ENCODE measurements around the gene TP53I11.

TP53I11 gene

GRCh38 chr11:44940835-44941234 lies 9.8 kb downstream of the TP53I11 start:
- no peaks in the 10 kb centered on the region for H3K36me3 Mint-ChIP-seq
- no peak overlapping the region for H3K27ac Mint-ChIP-seq
- no peaks in the 10 kb centered on the region for H3K9me3 Mint-ChIP-seq
- H3K27me3 Mint-ChIP-seq: no peaks in the 10 kb centered on the region
- H3K4me3 Mint-ChIP-seq: no peak overlapping the region
- H3K4me1 Mint-ChIP-seq: peaks cover 11% of the 10 kb centered on the region

- H3K9me3 Mint-ChIP-seq: no peaks in the 10 kb centered on the region
- peaks cover 11% of the 10 kb centered on the region for H3K4me1 Mint-ChIP-seq
- H3K27ac Mint-ChIP-seq: no peak overlapping the region
- H3K36me3 Mint-ChIP-seq: no peaks in the 10 kb centered on the region
- H3K27me3 Mint-ChIP-seq: no peaks in the 10 kb centered on the region
- no peak overlapping the region for H3K4me3 Mint-ChIP-seq
These were observed 10.3 kb downstream of the TP53I11 start for GRCh38 chr11:44940404-44940803.

GRCh38 chr11:44939673-44940395 lies 10.8 kb downstream of the TP53I11 start:
- peaks cover 11% of the 10 kb centered on the region for H3K4me1 Mint-ChIP-seq
- H3K4me3 Mint-ChIP-seq: no peak overlapping the region
- H3K27me3 Mint-ChIP-seq: no peaks in the 10 kb centered on the region
- H3K9me3 Mint-ChIP-seq: no peaks in the 10 kb centered on the region
- H3K36me3 Mint-ChIP-seq: no peaks in the 10 kb centered on the region
- no peak overlapping the region for H3K27ac Mint-ChIP-seq

- Mint-ChIP-seq H3K36me3 (no peaks in the 10 kb centered on the region), H3K9me3 (no peaks in the 10 kb centered on the region), H3K4me1 (peaks cover 5% of the 10 kb centered on the region), H3K27me3 (no peaks in the 10 kb centered on the region), H3K4me3 (no peak overlapping the region), H3K27ac (no peak overlapping the region)
These were observed 12.5 kb downstream of the TP53I11 start for GRCh38 chr11:44938066-44938691.

GRCh38 chr11:44936951-44937543 lies 13.6 kb downstream of the TP53I11 start:
- H3K27ac Mint-ChIP-seq: no peak overlapping the region
- H3K4me1 Mint-ChIP-seq: no peaks in the 10 kb centered on the region
- H3K9me3 Mint-ChIP-seq: no peaks in the 10 kb centered on the region
- H3K4me3 Mint-ChIP-seq: no peak overlapping the region
- no peaks in the 10 kb centered on the region for H3K36me3 Mint-ChIP-seq
- H3K27me3 Mint-ChIP-seq: no peaks in the 10 kb centered on the region

GRCh38 chr11:44936525-44936924 lies 14.2 kb downstream of the TP53I11 start:
- Mint-ChIP-seq H3K27me3 (no peaks in the 10 kb centered on the region), H3K4me1 (no peaks in the 10 kb centered on the region), H3K27ac (no peak overlapping the region), H3K36me3 (no peaks in the 10 kb centered on the region), H3K9me3 (no peaks in the 10 kb centered on the region), H3K4me3 (no peak overlapping the region)

- Mint-ChIP-seq H3K36me3 (no peaks in the 10 kb centered on the region), H3K4me3 (no peak overlapping the region), H3K27me3 (no peaks in the 10 kb centered on the region), H3K27ac (no peak overlapping the region), H3K4me1 (no peaks in the 10 kb centered on the region), H3K9me3 (no peaks in the 10 kb centered on the region)
These were observed 15.9 kb downstream of the TP53I11 start for GRCh38 chr11:44934735-44935250.

GRCh38 chr11:44934110-44934509 lies 16.6 kb downstream of the TP53I11 start:
- H3K27ac Mint-ChIP-seq: no peak overlapping the region
- no peak overlapping the region for H3K4me3 Mint-ChIP-seq
- H3K36me3 Mint-ChIP-seq: no peaks in the 10 kb centered on the region
- no peaks in the 10 kb centered on the region for H3K27me3 Mint-ChIP-seq
- no peaks in the 10 kb centered on the region for H3K9me3 Mint-ChIP-seq
- no peaks in the 10 kb centered on the region for H3K4me1 Mint-ChIP-seq

GRCh38 chr11:44931466-44931865 lies 19.2 kb downstream of the TP53I11 start:
- H3K27ac Mint-ChIP-seq: no peak overlapping the region
- no peaks in the 10 kb centered on the region for H3K9me3 Mint-ChIP-seq

GRCh38 chr11:44930588-44931302 lies 19.9 kb downstream of the TP53I11 start:
- no peak overlapping the region for H3K4me3 Mint-ChIP-seq
- H3K27ac Mint-ChIP-seq: no peak overlapping the region
- no peaks in the 10 kb centered on the region for H3K4me1 Mint-ChIP-seq
- H3K36me3 Mint-ChIP-seq: no peaks in the 10 kb centered on the region
- H3K27me3 Mint-ChIP-seq: no peaks in the 10 kb centered on the region
- H3K9me3 Mint-ChIP-seq: no peaks in the 10 kb centered on the region

More at GRCh38 chr11:44931466-44931865, 19.2 kb downstream of the TP53I11 start:
- Mint-ChIP-seq H3K4me1 (no peaks in the 10 kb centered on the region), H3K36me3 (no peaks in the 10 kb centered on the region), H3K27me3 (no peaks in the 10 kb centered on the region), H3K4me3 (no peak overlapping the region)

- H3K4me3 Mint-ChIP-seq: no peak overlapping the region
These were observed 21.9 kb downstream of the TP53I11 start for GRCh38 chr11:44928816-44929215.

GRCh38 chr11:44928144-44928543 lies 22.5 kb downstream of the TP53I11 start:
- Mint-ChIP-seq H3K36me3 (no peaks in the 10 kb centered on the region), H3K27ac (no peak overlapping the region), H3K4me3 (no peak overlapping the region), H3K4me1 (no peaks in the 10 kb centered on the region), H3K27me3 (no peaks in the 10 kb centered on the region), H3K9me3 (no peaks in the 10 kb centered on the region)

More at GRCh38 chr11:44928816-44929215, 21.9 kb downstream of the TP53I11 start:
- H3K27me3 Mint-ChIP-seq: no peaks in the 10 kb centered on the region
- no peaks in the 10 kb centered on the region for H3K4me1 Mint-ChIP-seq
- no peaks in the 10 kb centered on the region for H3K36me3 Mint-ChIP-seq
- H3K27ac Mint-ChIP-seq: peak overlapping the region; percentile 35
- H3K9me3 Mint-ChIP-seq: no peaks in the 10 kb centered on the region

GRCh38 chr11:44927174-44927661 lies 23.5 kb downstream of the TP53I11 start:
- Mint-ChIP-seq H3K27me3 (no peaks in the 10 kb centered on the region), H3K4me1 (no peaks in the 10 kb centered on the region), H3K36me3 (no peaks in the 10 kb centered on the region), H3K9me3 (no peaks in the 10 kb centered on the region), H3K27ac (no peak overlapping the region), H3K4me3 (no peak overlapping the region)

- Mint-ChIP-seq H3K27ac (no peak overlapping the region), H3K4me1 (no peaks in the 10 kb centered on the region), H3K36me3 (no peaks in the 10 kb centered on the region), H3K27me3 (no peaks in the 10 kb centered on the region), H3K4me3 (no peak overlapping the region), H3K9me3 (no peaks in the 10 kb centered on the region)
These were observed 24.6 kb downstream of the TP53I11 start for GRCh38 chr11:44926036-44926435.

- Mint-ChIP-seq H3K4me1 (no peaks in the 10 kb centered on the region), H3K36me3 (no peaks in the 10 kb centered on the region), H3K27me3 (no peaks in the 10 kb centered on the region), H3K27ac (no peak overlapping the region), H3K9me3 (no peaks in the 10 kb centered on the region), H3K4me3 (no peak overlapping the region)
These were observed 26.9 kb downstream of the TP53I11 start for GRCh38 chr11:44923806-44924205.
